ENCODE data around the gene C16orf95. TPM values are rescaled to one million over a fixed set of nuclear protein-coding genes. Genes with fewer than 3 reads are reported as not detected.

Gene C16orf95
- total and polyA plus RNA-seq, 2 of the 4 experiments (the other 2 are of a cell fraction) = 2.0 to 4.7 TPM

DNA sequence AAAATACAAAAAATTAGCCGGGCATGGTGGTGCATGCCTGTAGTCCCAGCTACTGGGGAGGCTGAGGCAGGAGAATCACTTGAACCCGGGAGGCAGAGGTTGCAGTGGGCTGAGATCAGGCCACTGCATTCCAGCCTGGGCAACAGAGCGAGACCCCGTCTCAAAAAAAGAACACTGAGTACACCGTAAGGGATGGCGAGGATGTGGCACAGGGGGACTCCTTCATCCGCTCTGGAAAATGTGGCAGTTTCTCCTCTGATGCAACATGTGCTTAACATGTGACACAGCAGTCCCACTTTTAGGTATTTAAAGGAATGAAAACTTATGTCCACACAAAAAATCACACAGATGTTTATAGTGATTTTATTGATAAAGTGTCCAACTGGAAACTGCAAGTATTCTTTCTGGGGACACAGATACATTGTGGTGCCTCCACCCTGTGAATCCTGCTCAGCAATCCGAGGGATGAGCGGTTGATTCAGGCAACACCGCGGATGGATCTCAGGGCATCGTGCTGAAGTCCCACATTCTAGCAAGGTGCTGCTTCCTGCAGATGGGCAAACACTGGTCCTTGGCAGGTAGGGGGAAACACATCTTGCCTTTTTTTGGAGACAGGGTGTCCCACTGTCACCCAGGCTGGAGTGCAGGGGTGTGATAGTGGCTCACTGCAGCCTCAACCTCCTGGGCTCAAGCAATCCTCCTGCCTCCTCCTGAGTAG is 3.5 kb upstream of the C16orf95 start:
- no peaks in the 10 kb centered on the region for H3K9me3 ChIP-seq (ENCODE audit: control insufficient read depth, insufficient read depth, low read length)
- peaks cover 12% of the 10 kb centered on the region for H4K20me1 ChIP-seq (ENCODE audit: insufficient read depth, low read length)
- no TSS peak for BruUV-seq (replicated peaks)
- H2BK120ac ChIP-seq (ENCODE audit: low read depth, low read length) = no peak overlapping the region
- POLR2A ChIA-PET (ENCODE audit: unreplicated experiment) = no interaction called here
- H3K14ac ChIP-seq (replicated peaks; ENCODE audit: low read depth, low read length) = no peak overlapping the region
- DNase-seq (no peak), ATAC-seq (ENCODE audit: low read depth) (no peak)
- no peak overlapping the region for H3K4me3 ChIP-seq (ENCODE audit: insufficient read depth, low read depth, low read length)
- no peak overlapping the region for H2AK9ac ChIP-seq (replicated peaks; ENCODE audit: low read depth, low read length, poor library complexity)
- H2BK5ac ChIP-seq (ENCODE audit: low read depth, low read length, poor library complexity, severe bottlenecking) = no peak overlapping the region
- no peak overlapping the region for H2AFZ ChIP-seq (replicated peaks; ENCODE audit: low read length, poor library complexity)
- no peak overlapping the region for H2BK20ac ChIP-seq (ENCODE audit: low read depth, low read length)
- no peak overlapping the region for H4K91ac ChIP-seq (ENCODE audit: insufficient read depth, low read depth, low read length)
- no peak overlapping the region for H3K18ac ChIP-seq (ENCODE audit: low read depth, low read length)
- H3K9ac ChIP-seq (ENCODE audit: low read depth, low read length) = no peak overlapping the region
- H3K4me1 ChIP-seq (ENCODE audit: control insufficient read depth, insufficient read depth, low read length) = peaks cover 8% of the 10 kb centered on the region
- TF ChIP-seq MAZ (IDR thresholded peaks at IDR 0.05; ENCODE audit: borderline replicate concordance, low read depth, low read length) (no peak), RAD21 (IDR thresholded peaks at IDR 0.05; ENCODE audit: low read length) (no peak), MXI1 (IDR thresholded peaks at IDR 0.05; ENCODE audit: borderline replicate concordance, low read depth, low read length) (no peak), SMC3 (IDR thresholded peaks at IDR 0.05; ENCODE audit: low read depth, low read length) (no peak), MAFK (IDR thresholded peaks at IDR 0.05; ENCODE audit: low read depth, low read length) (no peak), NFE2L2 (IDR thresholded peaks at IDR 0.05; ENCODE audit: low read depth, low read length) (no peak), RFX5 (IDR thresholded peaks at IDR 0.05; ENCODE audit: low read depth, low read length) (no peak), BHLHE40 (IDR thresholded peaks at IDR 0.05; ENCODE audit: low read depth, low read length) (no peak), FOS (IDR thresholded peaks at IDR 0.05; ENCODE audit: low read depth, low read length) (no peak), CEBPB (IDR thresholded peaks at IDR 0.05; ENCODE audit: low read depth, low read length) (no peak), POLR2A (IDR thresholded peaks at IDR 0.05; ENCODE audit: low read depth, low read length) (no peak), RCOR1 (IDR thresholded peaks at IDR 0.05; ENCODE audit: insufficient replicate concordance, low read length) (no peak), CHD1 (IDR thresholded peaks at IDR 0.05; ENCODE audit: low read depth, low read length) (no peak)
- TF ChIP-seq, protein P1, sequence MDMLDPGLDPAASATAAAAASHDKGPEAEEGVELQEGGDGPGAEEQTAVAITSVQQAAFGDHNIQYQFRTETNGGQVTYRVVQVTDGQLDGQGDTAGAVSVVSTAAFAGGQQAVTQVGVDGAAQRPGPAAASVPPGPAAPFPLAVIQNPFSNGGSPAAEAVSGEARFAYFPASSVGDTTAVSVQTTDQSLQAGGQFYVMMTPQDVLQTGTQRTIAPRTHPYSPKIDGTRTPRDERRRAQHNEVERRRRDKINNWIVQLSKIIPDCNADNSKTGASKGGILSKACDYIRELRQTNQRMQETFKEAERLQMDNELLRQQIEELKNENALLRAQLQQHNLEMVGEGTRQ (IDR thresholded peaks at IDR 0.05; ENCODE audit: low read depth, low read length) = no peak
- TF ChIP-seq, protein P2, sequence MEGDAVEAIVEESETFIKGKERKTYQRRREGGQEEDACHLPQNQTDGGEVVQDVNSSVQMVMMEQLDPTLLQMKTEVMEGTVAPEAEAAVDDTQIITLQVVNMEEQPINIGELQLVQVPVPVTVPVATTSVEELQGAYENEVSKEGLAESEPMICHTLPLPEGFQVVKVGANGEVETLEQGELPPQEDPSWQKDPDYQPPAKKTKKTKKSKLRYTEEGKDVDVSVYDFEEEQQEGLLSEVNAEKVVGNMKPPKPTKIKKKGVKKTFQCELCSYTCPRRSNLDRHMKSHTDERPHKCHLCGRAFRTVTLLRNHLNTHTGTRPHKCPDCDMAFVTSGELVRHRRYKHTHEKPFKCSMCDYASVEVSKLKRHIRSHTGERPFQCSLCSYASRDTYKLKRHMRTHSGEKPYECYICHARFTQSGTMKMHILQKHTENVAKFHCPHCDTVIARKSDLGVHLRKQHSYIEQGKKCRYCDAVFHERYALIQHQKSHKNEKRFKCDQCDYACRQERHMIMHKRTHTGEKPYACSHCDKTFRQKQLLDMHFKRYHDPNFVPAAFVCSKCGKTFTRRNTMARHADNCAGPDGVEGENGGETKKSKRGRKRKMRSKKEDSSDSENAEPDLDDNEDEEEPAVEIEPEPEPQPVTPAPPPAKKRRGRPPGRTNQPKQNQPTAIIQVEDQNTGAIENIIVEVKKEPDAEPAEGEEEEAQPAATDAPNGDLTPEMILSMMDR (conservative IDR thresholded peaks at IDR 0.05; ENCODE audit: low read depth, low read length) = no peak
- H3K27me3 ChIP-seq (ENCODE audit: control insufficient read depth, insufficient read depth, low read length) = no peaks in the 10 kb centered on the region
- intact Hi-C loops (cut with micrococcal nuclease) (no loop called here), dilution Hi-C loops (cut with HindIII; ENCODE audit: low sequenced_read_pairs, unreplicated experiment) (no loop called here), in situ Hi-C loops (cut with MboI; ENCODE audit: low sequenced_read_pairs) (loop anchor here (10.0 kb wide), 1 partner anchor 314 kb away; no protein-coding TSS in a partner anchor)
- no peaks in the 10 kb centered on the region for H3K36me3 ChIP-seq (ENCODE audit: control insufficient read depth, insufficient read depth, low read length)
- no peak overlapping the region for H4K5ac ChIP-seq (ENCODE audit: low read depth, low read length)
- H3K23ac ChIP-seq (ENCODE audit: low read depth, low read length) = no peak overlapping the region
- H3K4me2 ChIP-seq (ENCODE audit: low read depth, low read length) = no peak overlapping the region
- no peak overlapping the region for H2BK15ac ChIP-seq (ENCODE audit: low read depth, low read length)
- H3K79me1 ChIP-seq (ENCODE audit: low read depth in 1 of 2, low read length in 2 of 2) = peaks cover 11 to 39% of the 10 kb centered on the region in 2 experiments; a peak in 3 of 4 replicates
- H3K56ac ChIP-seq (ENCODE audit: extremely low read depth, insufficient read depth, low read length) = no peak overlapping the region
- no peak overlapping the region for H2AK5ac ChIP-seq (ENCODE audit: low read depth, low read length)
- 97% methylated on average over 7 of the region's 12 CpGs; no CpG with 5 or more reads in 1 of the 2 experiments for WGBS, 2 experiments (ENCODE audit: extremely low coverage in 2 of 2, insufficient read length in 1 of 2)
- no peak overlapping the region for H3K27ac ChIP-seq (ENCODE audit: insufficient read depth, low read length)
- H3K4ac ChIP-seq (ENCODE audit: low read depth, low read length) = no peak overlapping the region
- no peak overlapping the region for H4K8ac ChIP-seq (ENCODE audit: low read depth in 2 of 2, low read length in 2 of 2)
- CTCF ChIA-PET = no interaction called here
- peaks cover 13% of the 10 kb centered on the region for H3K9me1 ChIP-seq (ENCODE audit: insufficient read depth, low read length)

Measured in IMR-90 (cell line).